Ectodermal cell (in vitro differentiated cells): ENCODE measurements around the gene EML4.

Source experiments
- H3K27ac ChIP-seq: 2 replicates; pipeline ENCODE4 v1.7.0; 2013; ENCODE audit warnings: mild to moderate bottlenecking, low read depth, low read length; ENCODE audit not compliant: insufficient read depth, poor library complexity, severe bottlenecking
- H3K27me3 ChIP-seq: 2 replicates; pipeline ENCODE4 v1.7.0; 2013; ENCODE audit warnings: mild to moderate bottlenecking, low read length; ENCODE audit not compliant: insufficient read depth, control insufficient read depth, poor library complexity, severe bottlenecking
- H3K36me3 ChIP-seq: one replicate; pipeline ENCODE4 v1.7.0; 2013; ENCODE audit warnings: low read length; ENCODE audit not compliant: control insufficient read depth, insufficient read depth
- H3K4me1 ChIP-seq: one replicate; pipeline ENCODE4 v1.7.0; 2013; ENCODE audit warnings: low read length; ENCODE audit not compliant: control insufficient read depth, insufficient read depth
- H3K4me3 ChIP-seq: 2 replicates; pipeline ENCODE4 v1.7.0; 2013; ENCODE audit warnings: low read depth, low read length, control low read depth; ENCODE audit not compliant: insufficient read depth
- H3K9me3 ChIP-seq: 2 replicates; pipeline ENCODE4 v1.7.0; 2013; ENCODE audit warnings: mild to moderate bottlenecking, low read length, moderate library complexity; ENCODE audit not compliant: control insufficient read depth
- WGBS, 2 experiments: methylation state at CpG; one replicate each; pipeline ENCODE4 v1.1.7; 2013; ENCODE audit warnings: missing lambda C conversion rate in 2 of 2; 5-methylcytosine and 5-hydroxymethylcytosine counted together

EML4 gene

GRCh38 chr2:42196070-42196402, 26.9 kb downstream of the EML4 start:
- Histone ChIP-seq H3K4me3 (no peak overlapping the region), H3K9me3 (no peaks in the 10 kb centered on the region), H3K27me3 (no peaks in the 10 kb centered on the region), H3K36me3 (no peaks in the 10 kb centered on the region), H3K4me1 (peaks cover 3% of the 10 kb centered on the region), H3K27ac (no peak overlapping the region)
- 93 to 100% methylated on average over 1 of the region's 2 CpGs for WGBS, 2 experiments

GRCh38 chr2:42196403-42197267, 27.5 kb downstream of the EML4 start:
- 87 to 89% methylated on average over 9 of the region's 9 CpGs for WGBS, 2 experiments
- peaks cover 3% of the 10 kb centered on the region for H3K4me1 ChIP-seq
- H3K36me3 ChIP-seq, result no peaks in the 10 kb centered on the region
- no peaks in the 10 kb centered on the region for H3K9me3 ChIP-seq
- peak overlapping the region; percentile 41 for H3K27ac ChIP-seq
- no peak overlapping the region for H3K4me3 ChIP-seq
- no peaks in the 10 kb centered on the region for H3K27me3 ChIP-seq

GRCh38 chr2:42197792-42198191, 28.6 kb downstream of the EML4 start:
- Histone ChIP-seq H3K27ac (no peak overlapping the region), H3K36me3 (no peaks in the 10 kb centered on the region), H3K4me3 (no peak overlapping the region), H3K4me1 (peaks cover 3% of the 10 kb centered on the region), H3K9me3 (no peaks in the 10 kb centered on the region), H3K27me3 (no peaks in the 10 kb centered on the region)
- WGBS, 2 experiments, result 56 to 63% methylated on average over 1 of the region's 1 CpG

- H3K27me3 ChIP-seq, result no peaks in the 10 kb centered on the region
- H3K27ac ChIP-seq, result no peak overlapping the region
- H3K4me3 ChIP-seq, result no peak overlapping the region
- H3K9me3 ChIP-seq, result no peaks in the 10 kb centered on the region
- peaks cover 3% of the 10 kb centered on the region for H3K4me1 ChIP-seq
- H3K36me3 ChIP-seq, result no peaks in the 10 kb centered on the region
Measured at GRCh38 chr2:42198466-42198865, 29.3 kb downstream of the EML4 start.

GRCh38 chr2:42199002-42199401, 29.8 kb downstream of the EML4 start:
- no peak overlapping the region for H3K27ac ChIP-seq
- WGBS, 2 experiments, result 89 to 98% methylated on average over 2 of the region's 2 CpGs
- peaks cover 3% of the 10 kb centered on the region for H3K4me1 ChIP-seq
- H3K9me3 ChIP-seq, result no peaks in the 10 kb centered on the region
- H3K4me3 ChIP-seq, result no peak overlapping the region
- no peaks in the 10 kb centered on the region for H3K27me3 ChIP-seq
- H3K36me3 ChIP-seq, result no peaks in the 10 kb centered on the region

GRCh38 chr2:42199626-42200025, 30.5 kb downstream of the EML4 start:
- WGBS, 2 experiments, result 95 to 98% methylated on average over 5 of the region's 5 CpGs
- no peak overlapping the region for H3K4me3 ChIP-seq
- no peaks in the 10 kb centered on the region for H3K9me3 ChIP-seq
- H3K36me3 ChIP-seq, result no peaks in the 10 kb centered on the region
- H3K27me3 ChIP-seq, result no peaks in the 10 kb centered on the region
- H3K4me1 ChIP-seq, result peaks cover 3% of the 10 kb centered on the region
- H3K27ac ChIP-seq, result no peak overlapping the region

- no peaks in the 10 kb centered on the region for H3K36me3 ChIP-seq
- H3K4me3 ChIP-seq, result no peak overlapping the region
- no peak overlapping the region for H3K27ac ChIP-seq
- no peaks in the 10 kb centered on the region for H3K9me3 ChIP-seq
- H3K27me3 ChIP-seq, result no peaks in the 10 kb centered on the region
- 89 to 94% methylated on average over 4 to 5 of the region's 5 CpGs for WGBS, 2 experiments
- H3K4me1 ChIP-seq, result peaks cover 3% of the 10 kb centered on the region
Measured at GRCh38 chr2:42200926-42201855, 32.0 kb downstream of the EML4 start.

- Histone ChIP-seq H3K4me3 (no peak overlapping the region), H3K4me1 (no peaks in the 10 kb centered on the region), H3K27ac (no peak overlapping the region), H3K27me3 (no peaks in the 10 kb centered on the region), H3K9me3 (no peaks in the 10 kb centered on the region), H3K36me3 (no peaks in the 10 kb centered on the region)
- WGBS, 2 experiments, result 86 to 100% methylated on average over 1 to 2 of the region's 2 CpGs
Measured at GRCh38 chr2:42202634-42203008, 33.5 kb downstream of the EML4 start.

- Histone ChIP-seq H3K27ac (no peak overlapping the region), H3K4me3 (no peak overlapping the region), H3K27me3 (no peaks in the 10 kb centered on the region), H3K9me3 (no peaks in the 10 kb centered on the region), H3K4me1 (no peaks in the 10 kb centered on the region), H3K36me3 (no peaks in the 10 kb centered on the region)
- 94 to 95% methylated on average over 4 of the region's 4 CpGs for WGBS, 2 experiments
Measured at GRCh38 chr2:42203792-42204191, 34.6 kb downstream of the EML4 start.

GRCh38 chr2:42205337-42205736, 36.2 kb downstream of the EML4 start:
- Histone ChIP-seq H3K36me3 (no peaks in the 10 kb centered on the region), H3K27me3 (no peaks in the 10 kb centered on the region), H3K4me1 (no peaks in the 10 kb centered on the region), H3K9me3 (no peaks in the 10 kb centered on the region), H3K4me3 (no peak overlapping the region), H3K27ac (no peak overlapping the region)
